IMR-90 (cell line): ENCODE measurements around the gene FBXW8. TPM values are rescaled to one million over a fixed set of nuclear protein-coding genes. Genes with fewer than 3 reads are reported as not detected.

Experiments
- ATAC-seq: fragments of 200-7000 bp; cut with Tn5 transposase; 2 replicates; pipeline ENCODE4 v1.9.1; 2020; ENCODE audit warnings: low read depth, mild to moderate bottlenecking, moderate library complexity
- BruUV-seq: library from RNA; stranded (reverse); fragments of 400-500 nt; replicated peaks from 2 replicates; lab custom pipeline; 2021; lab: Mats Ljungman, UMichigan
- CTCF ChIA-PET: fragments of 300-600 bp; formaldehyde crosslinking; extraction: SDS; loops from one replicate; lab custom pipeline; 2021; ENCODE audit warnings: antibody characterized with exemption; lab: Yijun Ruan, JAX
- POLR2A ChIA-PET: fragments of 300-600 bp; sonication (Branson Sonifier 250); formaldehyde crosslinking; loops from one replicate; lab custom pipeline; 2022; ENCODE audit warnings: antibody characterized with exemption; ENCODE audit not compliant: unreplicated experiment; lab: Charles Lee
- DNase-seq: peaks from one replicate; pipeline ENCODE4 v3.0.0; 2013
- H2AFZ ChIP-seq: replicated peaks from 2 replicates; pipeline ENCODE3; 2013; ENCODE audit warnings: low read length, mild to moderate bottlenecking; ENCODE audit not compliant: poor library complexity
- H2AK5ac ChIP-seq: 2 replicates; pipeline ENCODE4 v1.6.1; 2013; ENCODE audit warnings: low read depth, low read length, inconsistent platforms
- H2AK9ac ChIP-seq: replicated peaks from 2 replicates; pipeline ENCODE3; 2013; ENCODE audit warnings: mild to moderate bottlenecking, low read depth, low read length, moderate library complexity; ENCODE audit not compliant: poor library complexity
- H2BK120ac ChIP-seq: 2 replicates; pipeline ENCODE4 v1.6.1; 2013; ENCODE audit warnings: low read depth, low read length, inconsistent platforms
- H2BK15ac ChIP-seq: 3 replicates; pipeline ENCODE4 v1.6.1; 2013; ENCODE audit warnings: low read depth, low read length, inconsistent platforms
- H2BK20ac ChIP-seq: 2 replicates; pipeline ENCODE4 v1.6.1; 2013; ENCODE audit warnings: low read depth, mild to moderate bottlenecking, inconsistent platforms, low read length, moderate library complexity
- H2BK5ac ChIP-seq: 2 replicates; pipeline ENCODE4 v1.6.1; 2013; ENCODE audit warnings: mild to moderate bottlenecking, low read depth, low read length, inconsistent platforms; ENCODE audit not compliant: poor library complexity, severe bottlenecking
- H3K14ac ChIP-seq: replicated peaks from 2 replicates; pipeline ENCODE4 v1.6.1; 2013; ENCODE audit warnings: low read depth, low read length, inconsistent platforms
- H3K18ac ChIP-seq: 2 replicates; pipeline ENCODE4 v1.6.1; 2013; ENCODE audit warnings: low read depth, low read length, control low read depth
- H3K23ac ChIP-seq: 2 replicates; pipeline ENCODE4 v1.6.1; 2013; ENCODE audit warnings: low read depth, low read length, inconsistent platforms
- H3K27ac ChIP-seq: 2 replicates; pipeline ENCODE4 v1.5.1; 2013; ENCODE audit warnings: mild to moderate bottlenecking, control low read depth, low read length; ENCODE audit not compliant: insufficient read depth
- H3K27me3 ChIP-seq: 2 replicates; pipeline ENCODE4 v1.6.1; 2013; ENCODE audit warnings: low read length; ENCODE audit not compliant: control insufficient read depth, insufficient read depth
- H3K36me3 ChIP-seq: 2 replicates; pipeline ENCODE4 v1.6.1; 2013; ENCODE audit warnings: low read length, mixed read lengths; ENCODE audit not compliant: control insufficient read depth, insufficient read depth
- H3K4ac ChIP-seq: 2 replicates; pipeline ENCODE4 v1.6.1; 2013; ENCODE audit warnings: low read depth, low read length, inconsistent platforms
- H3K4me1 ChIP-seq: 2 replicates; pipeline ENCODE4 v1.6.1; 2013; ENCODE audit warnings: low read length, mixed read lengths; ENCODE audit not compliant: control insufficient read depth, insufficient read depth
- H3K4me2 ChIP-seq: 2 replicates; pipeline ENCODE4 v1.6.1; 2013; ENCODE audit warnings: low read depth, mild to moderate bottlenecking, control low read depth, low read length, moderate library complexity
- H3K4me3 ChIP-seq: 2 replicates; pipeline ENCODE4 v1.5.1; 2013; ENCODE audit warnings: low read depth, mild to moderate bottlenecking, control low read depth, low read length, moderate library complexity; ENCODE audit not compliant: insufficient read depth
- H3K56ac ChIP-seq: 2 replicates; pipeline ENCODE4 v1.6.1; 2013; ENCODE audit warnings: low read length, inconsistent platforms; ENCODE audit not compliant: insufficient read depth; ENCODE audit errors: extremely low read depth
- H3K79me1 ChIP-seq, 2 experiments: 2 replicates each; pipeline ENCODE4 v1.6.1; 2013; ENCODE audit warnings: low read length in 2 of 2, inconsistent platforms in 1 of 2, low read depth in 1 of 2
- H3K9ac ChIP-seq: 2 replicates; pipeline ENCODE4 v1.6.1; 2013; ENCODE audit warnings: low read depth, low read length, control low read depth
- H3K9me1 ChIP-seq: 2 replicates; pipeline ENCODE4 v1.6.1; 2013; ENCODE audit warnings: low read length, inconsistent platforms; ENCODE audit not compliant: insufficient read depth
- H3K9me3 ChIP-seq: 2 replicates; pipeline ENCODE4 v1.6.1; 2013; ENCODE audit warnings: low read length; ENCODE audit not compliant: control insufficient read depth, insufficient read depth
- H4K20me1 ChIP-seq: 2 replicates; pipeline ENCODE4 v1.6.1; 2013; ENCODE audit warnings: low read length, inconsistent platforms; ENCODE audit not compliant: insufficient read depth
- H4K5ac ChIP-seq: 2 replicates; pipeline ENCODE4 v1.6.1; 2013; ENCODE audit warnings: mild to moderate bottlenecking, low read depth, low read length, control low read depth
- H4K8ac ChIP-seq, 2 experiments: 2 replicates each; pipeline ENCODE4 v1.6.1; 2013; ENCODE audit warnings: low read depth in 2 of 2, low read length in 2 of 2, control low read depth in 1 of 2, inconsistent platforms in 1 of 2
- H4K91ac ChIP-seq: 2 replicates; pipeline ENCODE4 v1.6.1; 2013; ENCODE audit warnings: low read depth, low read length, inconsistent platforms; ENCODE audit not compliant: insufficient read depth
- BHLHE40 ChIP-seq: fragments of 150-350 bp; IDR thresholded peaks from 2 replicates; pipeline ENCODE4 v1.6.1; 2016; ENCODE audit warnings: mild to moderate bottlenecking, low read depth, low read length
- CEBPB ChIP-seq: IDR thresholded peaks from 2 replicates; pipeline ENCODE4 v1.6.1; 2012; ENCODE audit warnings: low read depth, low read length, improper control_type of control experiment
- CHD1 ChIP-seq: IDR thresholded peaks from 2 replicates; pipeline ENCODE4 v1.6.1; 2012; ENCODE audit warnings: low read depth, low read length, improper control_type of control experiment
- FOS ChIP-seq: fragments of 150-350 bp; IDR thresholded peaks from 2 replicates; pipeline ENCODE4 v1.6.1; 2016; ENCODE audit warnings: low read depth, low read length
- MAFK ChIP-seq: IDR thresholded peaks from 2 replicates; pipeline ENCODE4 v1.6.1; 2012; ENCODE audit warnings: low read depth, low read length, improper control_type of control experiment
- MAZ ChIP-seq: IDR thresholded peaks from 2 replicates; pipeline ENCODE4 v1.6.1; 2012; ENCODE audit warnings: low read depth, mild to moderate bottlenecking, low read length, improper control_type of control experiment, moderate library complexity, borderline replicate concordance
- MXI1 ChIP-seq: IDR thresholded peaks from 2 replicates; pipeline ENCODE4 v1.6.1; 2012; ENCODE audit warnings: low read depth, mild to moderate bottlenecking, low read length, moderate library complexity, borderline replicate concordance
- NFE2L2 ChIP-seq: fragments of 150-350 bp; IDR thresholded peaks from 2 replicates; pipeline ENCODE4 v1.6.1; 2016; ENCODE audit warnings: low read depth, mild to moderate bottlenecking, low read length
- POLR2A ChIP-seq: IDR thresholded peaks from 2 replicates; pipeline ENCODE4 v1.6.1; 2012; ENCODE audit warnings: mild to moderate bottlenecking, low read depth, low read length
- RAD21 ChIP-seq: IDR thresholded peaks from 2 replicates; pipeline ENCODE4 v1.6.1; 2012; ENCODE audit warnings: low read length, improper control_type of control experiment
- RCOR1 ChIP-seq: IDR thresholded peaks from 2 replicates; pipeline ENCODE4 v1.6.1; 2012; ENCODE audit warnings: mild to moderate bottlenecking, low read length, improper control_type of control experiment; ENCODE audit not compliant: insufficient replicate concordance
- RFX5 ChIP-seq: IDR thresholded peaks from 2 replicates; pipeline ENCODE4 v1.8.0; 2012; ENCODE audit warnings: low read depth, mild to moderate bottlenecking, low read length, moderate library complexity
- SMC3 ChIP-seq: fragments of 150-350 bp; IDR thresholded peaks from 2 replicates; pipeline ENCODE4 v1.6.1; 2016; ENCODE audit warnings: low read depth, mild to moderate bottlenecking, antibody characterized with exemption, low read length, moderate library complexity
- WGBS, 2 experiments: methylation state at CpG; one replicate each; pipeline versions ENCODE4 v1.1.5 to v1.1.7; 2013; ENCODE audit warnings: missing lambda C conversion rate in 2 of 2; ENCODE audit not compliant: insufficient read length in 1 of 2; ENCODE audit errors: extremely low coverage in 2 of 2; 5-methylcytosine and 5-hydroxymethylcytosine counted together
- dilution Hi-C: fragments of 300-500 bp; cut with HindIII; formaldehyde crosslinking; loops from one replicate; pipeline ENCODE4 v1.14.3; 2018; ENCODE audit warnings: low sequenced_read_pairs; ENCODE audit not compliant: unreplicated experiment
- in situ Hi-C: fragments of 300-500 bp; cut with MboI; formaldehyde crosslinking; loops from 3 replicates; pipeline ENCODE4 v1.14.3; 2019; ENCODE audit warnings: low sequenced_read_pairs, inconsistent platforms, mixed read lengths
- intact Hi-C: fragments of 100-400 bp; cut with micrococcal nuclease; formaldehyde crosslinking; loops from 2 replicates; pipeline ENCODE4 v1.10.0; 2022
- polyA plus RNA-seq, 3 experiments: library from polyadenylated mRNA; depleted of rRNA; stranded (reverse); fragments of >200 nt; gene quantifications; 2 replicates each; pipeline ENCODE4 v1.2.3, GENCODE V29; 2012; ENCODE audit warnings: low replicate concordance in 1 of 3
- total RNA-seq: library from RNA; depleted of rRNA; stranded (reverse); fragments of >200 nt; gene quantifications from 2 replicates; pipeline ENCODE4 v1.2.3, GENCODE V29; 2012
- TF ChIP-seq, protein P1 (sequence below): conservative IDR thresholded peaks from 2 replicates; pipeline ENCODE4 v1.5.1; 2012; ENCODE audit warnings: mild to moderate bottlenecking, low read depth, low read length, improper control_type of control experiment
- TF ChIP-seq, protein P2 (sequence below): fragments of 150-350 bp; IDR thresholded peaks from 2 replicates; pipeline ENCODE4 v1.6.1; 2016; ENCODE audit warnings: low read depth, mild to moderate bottlenecking, low read length, moderate library complexity, borderline replicate concordance
- TF ChIP-seq, protein P3 (sequence below): fragments of 150-350 bp; IDR thresholded peaks from 2 replicates; pipeline ENCODE4 v1.6.1; 2017; ENCODE audit warnings: mild to moderate bottlenecking, antibody characterized with exemption, low read length, low read depth

FBXW8 gene
- total and polyA plus RNA-seq, 2 of the 4 experiments (the other 2 are of a cell fraction), result 20.3 to 25.8 TPM

DNA sequence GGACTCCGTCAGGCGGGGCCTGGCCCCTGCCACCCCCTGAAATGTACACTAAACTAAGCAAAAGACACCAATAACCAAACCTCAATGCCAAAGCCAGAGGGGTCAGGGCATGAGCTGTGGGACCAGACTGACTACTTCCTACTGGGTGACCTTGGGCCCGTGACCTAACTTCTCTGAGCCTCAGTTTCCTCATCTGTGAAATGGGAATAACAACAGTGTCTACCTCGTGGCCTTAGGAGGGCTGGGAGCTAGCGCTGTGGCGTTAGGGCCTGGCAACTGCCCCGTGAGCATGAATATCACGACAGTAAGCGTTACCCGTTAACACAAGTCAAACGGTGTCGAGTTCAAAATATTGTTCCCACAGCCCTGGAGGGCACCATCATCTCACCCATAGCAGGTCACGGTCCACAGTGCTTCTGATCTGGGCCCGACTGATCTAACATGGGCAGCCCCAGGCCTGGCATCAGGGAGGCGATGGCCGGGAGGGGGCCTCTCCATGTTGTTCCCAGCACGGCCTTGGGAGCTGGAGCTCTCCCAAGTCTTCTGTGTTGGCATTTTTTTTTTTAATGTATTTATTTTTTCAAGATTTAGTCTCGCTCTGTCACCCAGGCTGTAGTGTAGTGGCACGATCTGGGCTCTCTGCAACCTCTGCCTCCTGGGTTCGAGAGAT, 136.2 kb downstream of the FBXW8 start:
- no peak overlapping the region for H4K8ac ChIP-seq
- no peak for ATAC-seq
- CTCF ChIA-PET, result interaction anchor here (0.6 kb wide), 1 partner anchor 14 kb away, joined by 3 read pairs; no protein-coding TSS in a partner anchor
- H3K27ac ChIP-seq, result no peak overlapping the region
- no peak overlapping the region for H2BK120ac ChIP-seq
- peaks cover 9% of the 10 kb centered on the region; the same call in 1 of the 2 replicates for H3K27me3 ChIP-seq
- no peaks in the 10 kb centered on the region for H3K36me3 ChIP-seq
- H3K9me3 ChIP-seq, result no peaks in the 10 kb centered on the region
- no peak overlapping the region for H2AK9ac ChIP-seq
- no peak overlapping the region for H2BK15ac ChIP-seq
- no peaks in the 10 kb centered on the region for H4K20me1 ChIP-seq
- peaks cover 16% of the 10 kb centered on the region for H3K9me1 ChIP-seq
- no peak overlapping the region for H2BK20ac ChIP-seq
- no peak overlapping the region for H3K4ac ChIP-seq
- no peak overlapping the region for H3K9ac ChIP-seq
- H3K4me2 ChIP-seq, result no peak overlapping the region
- peaks cover 11% of the 10 kb centered on the region for H3K4me1 ChIP-seq
- no peak overlapping the region for H4K5ac ChIP-seq
- no peak overlapping the region for H2BK5ac ChIP-seq
- WGBS, 2 experiments, result 86% methylated on average over 8 of the region's 20 CpGs; no CpG with 5 or more reads in 1 of the 2 experiments
- intact Hi-C loops (no loop called here), dilution Hi-C loops (no loop called here), in situ Hi-C loops (loop anchor here (25.0 kb wide), 1 partner anchor 790 kb away; no protein-coding TSS in a partner anchor)
- no peak overlapping the region for H2AFZ ChIP-seq
- H3K56ac ChIP-seq, result no peak overlapping the region
- H3K14ac ChIP-seq, result no peak overlapping the region
- BruUV-seq, result no TSS peak
- no peak overlapping the region for H3K4me3 ChIP-seq
- no peak for DNase-seq
- no peak overlapping the region for H4K91ac ChIP-seq
- H3K23ac ChIP-seq, result no peak overlapping the region
- no peaks in the 10 kb centered on the region for H3K79me1 ChIP-seq
- POLR2A ChIA-PET, result no interaction called here
- no peak overlapping the region for H3K18ac ChIP-seq
- H2AK5ac ChIP-seq, result no peak overlapping the region
- no peak for TF ChIP-seq FOS
- no peak for TF ChIP-seq SMC3
- TF ChIP-seq RFX5, result no peak
- no peak for TF ChIP-seq MXI1
- TF ChIP-seq CEBPB, result no peak
- TF ChIP-seq RAD21, result no peak
- no peak for TF ChIP-seq BHLHE40
- TF ChIP-seq MAFK, result no peak
- no peak for TF ChIP-seq CHD1
- TF ChIP-seq RCOR1, result no peak
- TF ChIP-seq, protein P1, sequence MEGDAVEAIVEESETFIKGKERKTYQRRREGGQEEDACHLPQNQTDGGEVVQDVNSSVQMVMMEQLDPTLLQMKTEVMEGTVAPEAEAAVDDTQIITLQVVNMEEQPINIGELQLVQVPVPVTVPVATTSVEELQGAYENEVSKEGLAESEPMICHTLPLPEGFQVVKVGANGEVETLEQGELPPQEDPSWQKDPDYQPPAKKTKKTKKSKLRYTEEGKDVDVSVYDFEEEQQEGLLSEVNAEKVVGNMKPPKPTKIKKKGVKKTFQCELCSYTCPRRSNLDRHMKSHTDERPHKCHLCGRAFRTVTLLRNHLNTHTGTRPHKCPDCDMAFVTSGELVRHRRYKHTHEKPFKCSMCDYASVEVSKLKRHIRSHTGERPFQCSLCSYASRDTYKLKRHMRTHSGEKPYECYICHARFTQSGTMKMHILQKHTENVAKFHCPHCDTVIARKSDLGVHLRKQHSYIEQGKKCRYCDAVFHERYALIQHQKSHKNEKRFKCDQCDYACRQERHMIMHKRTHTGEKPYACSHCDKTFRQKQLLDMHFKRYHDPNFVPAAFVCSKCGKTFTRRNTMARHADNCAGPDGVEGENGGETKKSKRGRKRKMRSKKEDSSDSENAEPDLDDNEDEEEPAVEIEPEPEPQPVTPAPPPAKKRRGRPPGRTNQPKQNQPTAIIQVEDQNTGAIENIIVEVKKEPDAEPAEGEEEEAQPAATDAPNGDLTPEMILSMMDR, result no peak
- no peak for TF ChIP-seq POLR2A
- TF ChIP-seq MAZ, result no peak
- TF ChIP-seq NFE2L2, result no peak
- TF ChIP-seq, protein P2, sequence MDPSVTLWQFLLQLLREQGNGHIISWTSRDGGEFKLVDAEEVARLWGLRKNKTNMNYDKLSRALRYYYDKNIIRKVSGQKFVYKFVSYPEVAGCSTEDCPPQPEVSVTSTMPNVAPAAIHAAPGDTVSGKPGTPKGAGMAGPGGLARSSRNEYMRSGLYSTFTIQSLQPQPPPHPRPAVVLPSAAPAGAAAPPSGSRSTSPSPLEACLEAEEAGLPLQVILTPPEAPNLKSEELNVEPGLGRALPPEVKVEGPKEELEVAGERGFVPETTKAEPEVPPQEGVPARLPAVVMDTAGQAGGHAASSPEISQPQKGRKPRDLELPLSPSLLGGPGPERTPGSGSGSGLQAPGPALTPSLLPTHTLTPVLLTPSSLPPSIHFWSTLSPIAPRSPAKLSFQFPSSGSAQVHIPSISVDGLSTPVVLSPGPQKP, result no peak
- TF ChIP-seq, protein P3, sequence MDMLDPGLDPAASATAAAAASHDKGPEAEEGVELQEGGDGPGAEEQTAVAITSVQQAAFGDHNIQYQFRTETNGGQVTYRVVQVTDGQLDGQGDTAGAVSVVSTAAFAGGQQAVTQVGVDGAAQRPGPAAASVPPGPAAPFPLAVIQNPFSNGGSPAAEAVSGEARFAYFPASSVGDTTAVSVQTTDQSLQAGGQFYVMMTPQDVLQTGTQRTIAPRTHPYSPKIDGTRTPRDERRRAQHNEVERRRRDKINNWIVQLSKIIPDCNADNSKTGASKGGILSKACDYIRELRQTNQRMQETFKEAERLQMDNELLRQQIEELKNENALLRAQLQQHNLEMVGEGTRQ, result no peak
